CD4-positive, CD25-positive, alpha-beta regulatory T cell (primary cell): ENCODE results near the gene HDAC4. TPM values are rescaled to one million over a fixed set of nuclear protein-coding genes. Genes with fewer than 3 reads are reported as not detected.

Experiments
- ATAC-seq, 2 donors: fragments of 150-1000 bp; cut with Tn5 transposase; one replicate each; pipeline ENCODE4 v1.10.0; 2021; ENCODE audit warnings: low read depth in 2 of 2, moderate number of reproducible peaks in 2 of 2, moderate library complexity in 1 of 2
- DNase-seq, 3 donors: peaks; one replicate each; pipeline versions ENCODE4 v3.0.0 to v3.0.0-alpha.2; 2012 to 2022; ENCODE audit warnings: mixed read lengths in 1 of 3
- H3K27ac ChIP-seq: one replicate; pipeline ENCODE4 v1.7.0; 2013; ENCODE audit warnings: mild to moderate bottlenecking, low read length; ENCODE audit not compliant: insufficient read depth, poor library complexity, severe bottlenecking
- H3K27me3 ChIP-seq: one replicate; pipeline ENCODE4 v1.7.0; 2013; ENCODE audit warnings: low read length; ENCODE audit not compliant: control insufficient read depth, insufficient read depth
- H3K36me3 ChIP-seq: one replicate; pipeline ENCODE4 v1.7.0; 2013; ENCODE audit warnings: mild to moderate bottlenecking, low read length, moderate library complexity; ENCODE audit not compliant: control insufficient read depth, insufficient read depth
- H3K4me1 ChIP-seq: 2 replicates; pipeline ENCODE4 v1.7.0; 2013; ENCODE audit warnings: mild to moderate bottlenecking, low read length; ENCODE audit not compliant: insufficient read depth, control insufficient read depth, poor library complexity, severe bottlenecking
- H3K4me3 ChIP-seq: one replicate; pipeline ENCODE4 v1.7.0; 2013; ENCODE audit warnings: low read depth, mild to moderate bottlenecking, low read length, moderate library complexity
- H3K9me3 ChIP-seq, 2 experiments: 1 replicate in 1 of 2; 2 replicates in 1 of 2; pipeline ENCODE4 v1.7.0; 2013; ENCODE audit warnings: low read length in 2 of 2, mild to moderate bottlenecking in 1 of 2, moderate library complexity in 1 of 2; ENCODE audit not compliant: control insufficient read depth in 2 of 2
- H3K27ac Mint-ChIP-seq, 3 donors: one replicate each; pipeline ENCODE4 v1.8.0; 2020 to 2022; ENCODE audit warnings: mild to moderate bottlenecking in 3 of 3, mixed read lengths in 3 of 3, moderate library complexity in 2 of 3
- H3K27me3 Mint-ChIP-seq: one replicate; pipeline ENCODE4 v1.8.0; 2022; ENCODE audit warnings: mild to moderate bottlenecking, mixed read lengths
- H3K36me3 Mint-ChIP-seq: one replicate; pipeline ENCODE4 v1.8.0; 2020; ENCODE audit warnings: mixed read lengths
- H3K4me1 Mint-ChIP-seq, 4 donors: one replicate each; pipeline ENCODE4 v1.8.0; 2020 to 2022; ENCODE audit warnings: mixed read lengths in 4 of 4, mild to moderate bottlenecking in 1 of 4
- H3K4me3 Mint-ChIP-seq, 4 donors: one replicate each; pipeline ENCODE4 v1.8.0; 2020 to 2022; ENCODE audit warnings: mild to moderate bottlenecking in 4 of 4, mixed read lengths in 4 of 4, moderate library complexity in 3 of 4
- H3K9me3 Mint-ChIP-seq, 7 donors: one replicate each; pipeline ENCODE4 v1.8.0; 2020 to 2022; ENCODE audit warnings: mixed read lengths in 7 of 7, mild to moderate bottlenecking in 3 of 7, moderate library complexity in 2 of 7
- polyA plus RNA-seq, 4 donors: library from polyadenylated mRNA; unstranded; fragments of 300-500 nt; fragmentation: Illumina TruSeq; gene quantifications; one replicate each; pipeline ENCODE4 v1.2.3, GENCODE V29; 2021
- total RNA-seq: library from RNA; stranded (reverse); gene quantifications from one replicate; pipeline ENCODE4 v1.2.3, GENCODE V29; 2022

Gene HDAC4
- total and polyA plus RNA-seq, 5 donors from 2014 or later = 6.5 to 118 (median 8.6) TPM

- no peak for ATAC-seq
- H3K27ac Mint-ChIP-seq = peak overlapping the region in 2 of 3 donors; percentile 4 to 20
- no peak overlapping the region for H3K4me3 Mint-ChIP-seq
- Histone ChIP-seq H3K27me3 (no peaks in the 10 kb centered on the region), H3K36me3 (peaks cover 41% of the 10 kb centered on the region), H3K9me3 (no peaks in the 10 kb centered on the region), H3K4me1 (peaks cover 20% of the 10 kb centered on the region), H3K4me3 (no peak overlapping the region), H3K27ac (no peak overlapping the region)
- H3K4me1 Mint-ChIP-seq = peaks cover 30 to 77% (median 46%) of the 10 kb centered on the region in 4 donors
- peaks cover 38% of the 10 kb centered on the region for H3K36me3 Mint-ChIP-seq
- H3K9me3 Mint-ChIP-seq = no peaks in the 10 kb centered on the region
- no peaks in the 10 kb centered on the region for H3K27me3 Mint-ChIP-seq
- no peak for DNase-seq
Measured at GRCh38 chr2:239249776-239250175, 151.0 kb downstream of the HDAC4 start.

- Mint-ChIP-seq H3K4me1 (peaks cover 23 to 73% (median 39%) of the 10 kb centered on the region in 4 donors), H3K9me3 (no peaks in the 10 kb centered on the region), H3K4me3 (no peak overlapping the region), H3K27me3 (no peaks in the 10 kb centered on the region), H3K36me3 (peaks cover 38% of the 10 kb centered on the region), H3K27ac (no peak overlapping the region)
- Histone ChIP-seq H3K9me3 (no peaks in the 10 kb centered on the region), H3K4me3 (no peak overlapping the region), H3K27me3 (no peaks in the 10 kb centered on the region), H3K4me1 (peaks cover 15% of the 10 kb centered on the region), H3K36me3 (peaks cover 41% of the 10 kb centered on the region), H3K27ac (no peak overlapping the region)
- ATAC-seq (no peak), DNase-seq (no peak)
Measured at GRCh38 chr2:239249048-239249447, 151.8 kb downstream of the HDAC4 start.

GRCh38 chr2:239247401-239248245 lies 153.2 kb downstream of the HDAC4 start:
- Histone ChIP-seq H3K9me3 (no peaks in the 10 kb centered on the region), H3K27ac (no peak overlapping the region), H3K4me3 (no peak overlapping the region), H3K36me3 (peaks cover 41% of the 10 kb centered on the region), H3K27me3 (no peaks in the 10 kb centered on the region), H3K4me1 (peaks cover 8% of the 10 kb centered on the region)
- Mint-ChIP-seq H3K4me1 (peaks cover 10 to 70% (median 30%) of the 10 kb centered on the region in 4 donors), H3K9me3 (peaks cover 0 to 2% (median 0%) of the 10 kb centered on the region in 7 donors), H3K27ac (peak overlapping the region in 2 of 3 donors; percentile 52 to 64), H3K27me3 (no peaks in the 10 kb centered on the region), H3K36me3 (peaks cover 28% of the 10 kb centered on the region), H3K4me3 (peak overlapping the region in 1 of 4 donors; percentile 59)
- ATAC-seq (peak; percentile 22 to 26), DNase-seq (no peak)

- peaks cover 0 to 2% (median 0%) of the 10 kb centered on the region in 7 donors for H3K9me3 Mint-ChIP-seq
- DNase-seq (no peak), ATAC-seq (no peak)
- H3K27ac Mint-ChIP-seq = peak overlapping the region in 1 of 3 donors; percentile 64
- peaks cover 26% of the 10 kb centered on the region for H3K36me3 Mint-ChIP-seq
- Histone ChIP-seq H3K4me3 (no peak overlapping the region), H3K9me3 (no peaks in the 10 kb centered on the region), H3K4me1 (peaks cover 5% of the 10 kb centered on the region), H3K27ac (no peak overlapping the region), H3K36me3 (peaks cover 33% of the 10 kb centered on the region), H3K27me3 (no peaks in the 10 kb centered on the region)
- H3K4me1 Mint-ChIP-seq = peaks cover 10 to 68% (median 31%) of the 10 kb centered on the region in 4 donors
- peak overlapping the region in 1 of 4 donors; percentile 59 for H3K4me3 Mint-ChIP-seq
- H3K27me3 Mint-ChIP-seq = no peaks in the 10 kb centered on the region
Measured at GRCh38 chr2:239246723-239247122, 154.1 kb downstream of the HDAC4 start.

- DNase-seq (no peak), ATAC-seq (no peak)
- H3K4me1 Mint-ChIP-seq = peaks cover 12 to 71% (median 32%) of the 10 kb centered on the region in 4 donors
Measured at GRCh38 chr2:239245872-239246721, 154.7 kb downstream of the HDAC4 start.

GRCh38 chr2:239245107-239245506 lies 155.7 kb downstream of the HDAC4 start:
- H3K27ac Mint-ChIP-seq = peak overlapping the region; percentile 6 to 56 (median 35)
- H3K36me3 ChIP-seq = peaks cover 22% of the 10 kb centered on the region
- ATAC-seq (no peak), DNase-seq (no peak)
- H3K36me3 Mint-ChIP-seq = peaks cover 22% of the 10 kb centered on the region
- no peaks in the 10 kb centered on the region for H3K27me3 Mint-ChIP-seq
- H3K4me3 ChIP-seq = no peak overlapping the region
- H3K9me3 ChIP-seq = no peaks in the 10 kb centered on the region
- no peaks in the 10 kb centered on the region for H3K27me3 ChIP-seq
- H3K9me3 Mint-ChIP-seq = peaks cover 0 to 2% (median 0%) of the 10 kb centered on the region in 7 donors
- H3K4me3 Mint-ChIP-seq = no peak overlapping the region
- no peak overlapping the region for H3K27ac ChIP-seq
- peaks cover 5% of the 10 kb centered on the region for H3K4me1 ChIP-seq
- peaks cover 12 to 78% (median 33%) of the 10 kb centered on the region in 4 donors for H3K4me1 Mint-ChIP-seq

More at GRCh38 chr2:239245872-239246721, 154.7 kb downstream of the HDAC4 start:
- Histone ChIP-seq H3K4me3 (no peak overlapping the region), H3K27ac (no peak overlapping the region), H3K27me3 (no peaks in the 10 kb centered on the region), H3K4me1 (peaks cover 5% of the 10 kb centered on the region), H3K9me3 (no peaks in the 10 kb centered on the region), H3K36me3 (peaks cover 31% of the 10 kb centered on the region)
- peaks cover 0 to 2% (median 0%) of the 10 kb centered on the region in 7 donors for H3K9me3 Mint-ChIP-seq
- H3K27ac Mint-ChIP-seq = peak overlapping the region in 1 of 3 donors; percentile 64
- H3K36me3 Mint-ChIP-seq = peaks cover 22% of the 10 kb centered on the region
- no peak overlapping the region for H3K4me3 Mint-ChIP-seq
- no peaks in the 10 kb centered on the region for H3K27me3 Mint-ChIP-seq

GRCh38 chr2:239244625-239245024 lies 156.2 kb downstream of the HDAC4 start:
- Mint-ChIP-seq H3K27me3 (no peaks in the 10 kb centered on the region), H3K27ac (peak overlapping the region in 2 of 3 donors; percentile 35 to 63), H3K36me3 (peaks cover 19% of the 10 kb centered on the region), H3K4me3 (no peak overlapping the region), H3K4me1 (peaks cover 12 to 76% (median 34%) of the 10 kb centered on the region in 4 donors), H3K9me3 (peaks cover 0 to 2% (median 0%) of the 10 kb centered on the region in 7 donors)
- ATAC-seq (no peak), DNase-seq (no peak)
- no peak overlapping the region for H3K4me3 ChIP-seq
- H3K9me3 ChIP-seq = no peaks in the 10 kb centered on the region
- peaks cover 18% of the 10 kb centered on the region for H3K36me3 ChIP-seq
- H3K4me1 ChIP-seq = peaks cover 5% of the 10 kb centered on the region
- no peak overlapping the region for H3K27ac ChIP-seq
- no peaks in the 10 kb centered on the region for H3K27me3 ChIP-seq
